Measurements from ENCODE around the gene SNTB2.

GRCh38 chr16:69327585-69328310, 140.8 kb downstream of the SNTB2 start:
- TF ChIP-seq CTCF (conservative IDR thresholded peaks at IDR 0.05; ENCODE audit: low read depth, low read length) (no peak), NFE2L2 (IDR thresholded peaks at IDR 0.05; ENCODE audit: low read depth, low read length) (no peak), CHD1 (IDR thresholded peaks at IDR 0.05; ENCODE audit: low read depth, low read length) (no peak), RFX5 (IDR thresholded peaks at IDR 0.05; ENCODE audit: low read depth, low read length) (no peak), POLR2A (IDR thresholded peaks at IDR 0.05; ENCODE audit: low read depth, low read length) (no peak), ELK1 (IDR thresholded peaks at IDR 0.05; ENCODE audit: borderline replicate concordance, low read depth, low read length) (no peak), RAD21 (IDR thresholded peaks at IDR 0.05; ENCODE audit: low read length) (no peak), BHLHE40 (IDR thresholded peaks at IDR 0.05; ENCODE audit: low read depth, low read length) (no peak)

Measured in IMR-90 (cell line).